ENCODE measurements around the gene MAN2B2.

Gene MAN2B2

GRCh38 chr4:6596948-6597347, 22.0 kb downstream of the MAN2B2 start:
- no peak for DNase-seq

- DNase-seq, result no peak
Observed at GRCh38 chr4:6598127-6598526, 23.1 kb downstream of the MAN2B2 start.

- DNase-seq, result no peak
Observed at GRCh38 chr4:6598641-6599040, 23.7 kb downstream of the MAN2B2 start.

- no peak for DNase-seq
Observed at GRCh38 chr4:6601661-6602250, 26.8 kb downstream of the MAN2B2 start.

- no peak for DNase-seq
Observed at GRCh38 chr4:6602289-6602688, 27.3 kb downstream of the MAN2B2 start.

- no peak for DNase-seq
Observed at GRCh38 chr4:6603128-6603527, 28.1 kb downstream of the MAN2B2 start.

- no peak for DNase-seq
Observed at GRCh38 chr4:6605114-6605513, 30.1 kb downstream of the MAN2B2 start.

GRCh38 chr4:6605605-6606004, 30.6 kb downstream of the MAN2B2 start:
- DNase-seq, result no peak

- DNase-seq, result no peak
Observed at GRCh38 chr4:6606465-6607235, 31.7 kb downstream of the MAN2B2 start.

- no peak for DNase-seq
Observed at GRCh38 chr4:6607368-6608055, 32.5 kb downstream of the MAN2B2 start.

- no peak for DNase-seq
Observed at GRCh38 chr4:6608758-6609414, 33.9 kb downstream of the MAN2B2 start.

GRCh38 chr4:6609415-6610079, 34.6 kb downstream of the MAN2B2 start:
- no peak for DNase-seq

GRCh38 chr4:6610856-6611430, 36.0 kb downstream of the MAN2B2 start:
- DNase-seq, result no peak

GRCh38 chr4:6612961-6613675, 38.1 kb downstream of the MAN2B2 start:
- DNase-seq, result no peak

- no peak for DNase-seq
Observed at GRCh38 chr4:6613676-6614651, 39.0 kb downstream of the MAN2B2 start.

GRCh38 chr4:6614701-6615230, 39.8 kb downstream of the MAN2B2 start:
- no peak for DNase-seq

- no peak for DNase-seq
Observed at GRCh38 chr4:6616087-6616995, 41.4 kb downstream of the MAN2B2 start.

- DNase-seq, result no peak
Observed at GRCh38 chr4:6617246-6617645, 42.3 kb downstream of the MAN2B2 start.

GRCh38 chr4:6618386-6619115, 43.6 kb downstream of the MAN2B2 start:
- no peak for DNase-seq

All from NCI-H187 (cell line).